Measurements from ENCODE around the gene TMEM163.

TMEM163 gene

GRCh38 chr2:134690629-134691215 lies 28.1 kb downstream of the TMEM163 start:
- no peak for DNase-seq

DNA sequence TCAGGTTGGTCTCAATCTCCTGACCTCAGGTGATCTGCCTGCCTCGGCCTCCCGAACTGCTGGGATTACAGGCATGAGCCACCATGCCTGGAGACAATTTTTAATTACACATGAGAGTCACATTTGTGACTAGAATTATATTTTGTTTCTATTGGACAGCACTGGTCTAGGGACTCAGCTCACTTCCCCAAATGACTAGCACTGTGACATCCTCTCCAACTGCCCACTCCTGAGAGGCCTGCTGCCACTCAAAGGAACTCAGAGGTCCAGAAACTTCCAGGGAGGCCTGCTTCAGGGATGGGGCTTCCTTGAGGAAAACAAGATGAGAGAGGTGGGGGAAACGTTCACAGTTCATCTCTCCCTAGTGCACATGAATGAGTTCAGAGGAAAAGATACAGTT lies 29.5 kb downstream of the TMEM163 start:
- peak; percentile 28 to 55 for DNase-seq

DNA sequence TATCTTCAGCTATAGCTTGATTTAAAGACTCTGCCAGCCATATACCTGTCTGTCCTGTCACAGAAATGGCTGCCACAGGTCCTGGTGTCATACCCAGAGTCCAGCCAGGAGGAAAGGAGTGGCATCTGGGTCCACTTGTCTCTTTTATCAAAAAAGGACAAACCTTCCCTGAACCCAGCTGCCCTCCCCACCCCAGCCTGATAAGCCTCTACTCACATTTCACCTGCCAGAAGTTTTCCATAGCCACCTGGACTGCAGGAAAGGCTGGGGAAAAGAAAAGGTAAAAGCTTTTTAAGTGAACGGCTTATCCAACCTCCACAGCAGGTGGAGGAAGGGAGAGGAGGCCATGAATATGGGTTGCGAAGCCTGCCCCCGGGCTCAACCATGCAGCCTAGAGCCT lies 32.8 kb downstream of the TMEM163 start:
- DNase-seq = no peak

GRCh38 chr2:134683561-134684112 lies 35.2 kb downstream of the TMEM163 start:
- DNase-seq = peak; percentile 65 to 71

DNA sequence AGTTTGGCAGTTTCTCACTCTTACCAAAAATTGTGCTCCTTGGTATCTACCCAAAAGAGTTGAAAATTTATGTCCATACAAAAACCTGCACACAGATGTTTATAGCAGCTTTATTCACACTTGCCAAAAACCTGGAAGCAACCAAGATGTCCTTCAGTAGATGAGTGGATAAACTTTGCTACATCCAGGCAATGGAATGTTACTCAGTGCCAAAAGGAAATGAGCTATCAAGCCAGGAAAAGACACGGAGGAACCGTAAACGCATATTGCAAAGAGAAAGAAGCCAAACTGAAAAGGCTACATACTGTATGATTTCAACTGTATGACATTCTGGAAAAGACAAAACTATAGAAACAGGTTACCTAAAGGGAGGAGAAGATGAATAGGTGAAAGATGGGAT lies 36.1 kb downstream of the TMEM163 start:
- DNase-seq = no peak

GRCh38 chr2:134681201-134681600 lies 37.6 kb downstream of the TMEM163 start:
- DNase-seq = no peak

DNA sequence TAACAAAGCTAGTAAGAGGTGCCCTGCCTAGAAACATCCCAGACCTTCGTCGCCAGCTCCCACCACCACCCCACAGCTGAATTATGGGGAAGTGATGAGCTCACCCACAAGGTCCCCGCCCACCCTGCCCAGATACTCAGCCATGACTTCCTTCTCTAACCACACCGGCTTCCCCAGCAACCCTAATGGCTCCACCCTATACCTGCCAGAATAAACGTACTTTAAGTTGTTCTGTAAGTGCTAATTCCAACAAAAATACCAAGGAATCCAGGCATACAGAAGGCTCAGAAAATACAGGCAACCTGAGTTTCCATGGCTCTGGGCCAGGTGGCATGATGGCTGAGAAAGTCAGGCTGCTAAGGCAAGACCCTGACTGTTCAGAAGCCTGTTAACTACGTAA lies 39.1 kb downstream of the TMEM163 start:
- DNase-seq = peak; percentile 15 to 59

DNA sequence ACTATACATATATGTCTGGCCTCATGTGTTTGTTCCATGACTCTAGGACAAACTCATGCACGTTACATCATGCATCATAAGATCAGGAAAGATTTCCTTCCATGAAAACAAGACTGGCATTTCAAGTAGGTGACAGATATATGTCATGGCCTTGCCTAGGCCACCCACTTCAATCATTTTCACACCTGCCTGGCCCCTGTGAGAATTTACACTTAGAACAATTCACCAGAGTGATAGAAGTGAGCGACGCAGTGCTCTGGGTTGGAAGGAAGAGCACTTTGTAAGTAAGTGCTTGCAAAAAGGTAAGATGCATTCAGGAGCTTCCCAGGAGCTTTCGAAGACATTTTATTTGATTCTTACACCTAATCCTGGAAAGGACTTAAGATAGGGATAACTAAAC lies 39.5 kb downstream of the TMEM163 start:
- no peak for DNase-seq

- DNase-seq = peak; percentile 60 to 64
These were observed 40.7 kb downstream of the TMEM163 start for GRCh38 chr2:134677856-134678756.

- no peak for DNase-seq
These were observed 41.8 kb downstream of the TMEM163 start for GRCh38 chr2:134676960-134677359.

DNA sequence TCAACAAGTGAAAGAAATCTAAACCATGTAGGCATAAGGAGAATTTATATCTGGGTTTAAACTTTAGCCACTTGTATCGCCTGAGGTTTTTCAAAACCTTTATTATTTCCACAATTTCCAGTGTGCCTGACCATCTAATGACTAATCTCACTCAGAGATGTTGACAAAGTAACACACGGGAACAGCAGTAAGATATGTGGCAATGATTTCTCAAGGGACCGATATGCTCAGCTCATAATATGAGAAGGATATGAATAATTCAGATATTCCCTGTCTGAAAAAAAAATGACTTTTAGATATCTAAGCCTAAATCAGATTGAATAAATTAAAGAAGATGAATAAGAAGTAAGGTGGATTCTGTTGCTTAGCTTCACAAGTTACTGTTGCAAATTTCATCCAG lies 43.5 kb downstream of the TMEM163 start:
- DNase-seq = peak in 1 of 2 donors; percentile 30

- DNase-seq = no peak
These were observed 44.1 kb downstream of the TMEM163 start for GRCh38 chr2:134674687-134675086.

DNA sequence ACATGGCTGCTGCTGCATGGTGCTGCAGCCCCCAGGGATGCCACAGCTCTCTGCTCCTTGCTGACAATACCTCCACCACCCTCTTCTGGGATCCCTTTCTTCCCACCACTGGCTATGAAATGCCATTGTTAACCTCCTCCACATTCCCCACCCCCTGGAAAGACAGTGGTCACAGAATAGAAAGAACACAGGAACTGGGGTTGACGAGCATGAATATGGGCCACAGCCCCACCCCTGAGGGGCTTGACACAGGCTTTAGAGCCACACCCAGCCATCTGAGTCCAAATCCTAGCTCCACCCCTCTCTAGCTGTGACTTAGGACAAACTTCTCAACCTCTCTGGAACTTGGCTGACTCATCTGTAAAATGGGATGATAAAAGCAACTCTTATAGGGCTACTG lies 47.3 kb downstream of the TMEM163 start:
- no peak for DNase-seq

DNA sequence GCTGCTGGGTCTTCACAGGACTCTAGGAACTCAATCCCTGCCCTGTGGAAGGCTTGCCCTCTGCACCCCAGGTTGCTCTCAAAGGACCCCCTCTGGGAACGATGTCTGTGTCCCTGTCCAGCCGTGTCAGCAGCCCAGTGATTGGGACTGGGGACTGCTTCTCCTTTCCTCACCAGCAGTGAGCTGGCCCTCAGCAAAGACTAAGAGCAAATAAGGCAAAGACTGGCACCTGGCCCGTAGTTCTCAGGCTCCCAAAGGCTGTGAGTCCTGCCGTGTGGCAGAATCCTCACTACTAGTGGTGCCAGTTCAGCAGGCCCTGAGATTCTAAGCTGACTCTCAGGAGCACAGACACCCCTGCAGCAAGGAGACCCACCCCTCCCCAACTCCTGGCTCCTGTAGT lies 47.8 kb downstream of the TMEM163 start:
- no peak for DNase-seq

DNA sequence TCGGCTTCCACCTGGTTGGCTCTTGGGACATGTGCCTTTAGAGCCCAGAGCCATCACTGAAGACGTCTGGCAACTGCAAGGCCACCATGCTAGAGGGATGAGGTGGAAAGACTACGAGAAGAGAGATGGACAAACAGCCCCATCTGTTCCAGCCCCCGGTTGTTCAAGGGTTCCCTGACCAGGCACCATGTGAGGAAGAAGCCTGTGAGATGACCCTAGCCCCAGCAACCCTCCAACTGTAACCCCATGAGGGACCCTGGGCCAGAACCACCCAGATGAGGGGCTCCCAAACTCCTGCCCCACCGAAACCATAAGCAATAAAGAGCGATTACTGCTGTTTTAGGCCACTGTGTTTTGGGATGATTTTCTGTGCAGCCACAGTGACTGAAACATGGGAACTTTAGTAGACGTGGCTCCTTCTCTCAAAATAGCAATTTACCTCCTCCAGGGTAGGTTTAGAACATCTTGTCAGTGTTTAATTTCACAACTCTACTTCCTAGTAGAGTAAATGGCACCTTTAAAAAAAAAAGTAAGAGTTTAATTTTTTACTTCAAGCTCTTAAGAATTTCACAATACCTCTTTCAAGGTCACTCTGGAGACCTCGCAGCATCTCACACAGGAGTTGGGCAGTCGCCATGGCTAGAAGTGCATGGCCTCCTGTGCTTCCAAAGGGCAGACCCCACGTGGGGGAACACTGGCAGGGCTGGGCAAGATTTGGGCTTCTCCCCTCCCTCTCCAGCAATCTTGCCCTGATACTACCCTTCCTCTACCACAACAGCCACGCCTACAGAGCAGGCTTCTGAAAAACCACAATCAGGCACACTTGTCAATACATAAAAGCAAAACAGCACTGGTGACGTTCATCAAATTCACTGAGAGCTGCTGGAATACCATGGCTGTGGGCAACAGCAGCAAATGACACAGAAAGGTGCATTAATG lies 48.8 kb downstream of the TMEM163 start:
- no peak for DNase-seq

- DNase-seq = no peak
These were observed 50.0 kb downstream of the TMEM163 start for GRCh38 chr2:134668821-134669220.

DNA sequence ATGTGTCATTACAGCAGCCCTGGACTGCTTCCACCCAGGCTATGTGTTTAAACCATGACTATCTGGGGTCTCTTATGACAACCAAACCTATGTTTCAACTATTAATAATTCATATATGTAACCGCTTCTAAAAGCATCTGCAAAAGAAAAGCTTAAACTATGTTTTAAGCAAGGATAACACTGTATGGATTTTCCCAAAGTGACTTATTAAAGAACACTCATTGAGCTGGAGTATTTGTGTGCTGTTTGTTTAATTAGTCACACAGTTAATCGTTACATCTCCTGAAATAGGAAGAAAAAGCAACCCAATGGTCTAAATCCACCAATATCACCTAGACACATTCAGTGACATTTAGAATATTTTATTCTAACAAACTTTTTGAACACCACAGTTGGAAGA lies 51.3 kb downstream of the TMEM163 start:
- no peak for DNase-seq

DNA sequence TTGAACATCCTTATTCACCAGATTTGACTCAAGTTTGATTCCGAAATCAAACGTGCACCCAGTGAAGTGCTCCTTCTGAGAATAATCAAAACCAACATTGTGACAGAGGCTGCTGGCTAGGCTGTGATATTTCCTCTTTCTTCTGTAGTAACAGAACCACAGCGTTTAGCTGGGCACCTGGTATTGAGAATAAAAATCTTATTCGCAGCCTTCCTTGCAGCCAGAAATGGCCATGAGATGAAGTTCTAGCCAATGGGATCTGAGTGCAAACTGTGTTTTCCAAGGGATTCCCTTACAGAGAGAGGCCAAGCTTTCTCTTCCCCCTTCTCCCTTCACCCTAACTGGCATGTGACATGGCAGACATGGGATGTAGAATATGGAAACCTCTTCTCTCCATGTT lies 51.7 kb downstream of the TMEM163 start:
- DNase-seq = no peak

GRCh38 chr2:134665727-134666506 lies 52.9 kb downstream of the TMEM163 start:
- DNase-seq = no peak

DNA sequence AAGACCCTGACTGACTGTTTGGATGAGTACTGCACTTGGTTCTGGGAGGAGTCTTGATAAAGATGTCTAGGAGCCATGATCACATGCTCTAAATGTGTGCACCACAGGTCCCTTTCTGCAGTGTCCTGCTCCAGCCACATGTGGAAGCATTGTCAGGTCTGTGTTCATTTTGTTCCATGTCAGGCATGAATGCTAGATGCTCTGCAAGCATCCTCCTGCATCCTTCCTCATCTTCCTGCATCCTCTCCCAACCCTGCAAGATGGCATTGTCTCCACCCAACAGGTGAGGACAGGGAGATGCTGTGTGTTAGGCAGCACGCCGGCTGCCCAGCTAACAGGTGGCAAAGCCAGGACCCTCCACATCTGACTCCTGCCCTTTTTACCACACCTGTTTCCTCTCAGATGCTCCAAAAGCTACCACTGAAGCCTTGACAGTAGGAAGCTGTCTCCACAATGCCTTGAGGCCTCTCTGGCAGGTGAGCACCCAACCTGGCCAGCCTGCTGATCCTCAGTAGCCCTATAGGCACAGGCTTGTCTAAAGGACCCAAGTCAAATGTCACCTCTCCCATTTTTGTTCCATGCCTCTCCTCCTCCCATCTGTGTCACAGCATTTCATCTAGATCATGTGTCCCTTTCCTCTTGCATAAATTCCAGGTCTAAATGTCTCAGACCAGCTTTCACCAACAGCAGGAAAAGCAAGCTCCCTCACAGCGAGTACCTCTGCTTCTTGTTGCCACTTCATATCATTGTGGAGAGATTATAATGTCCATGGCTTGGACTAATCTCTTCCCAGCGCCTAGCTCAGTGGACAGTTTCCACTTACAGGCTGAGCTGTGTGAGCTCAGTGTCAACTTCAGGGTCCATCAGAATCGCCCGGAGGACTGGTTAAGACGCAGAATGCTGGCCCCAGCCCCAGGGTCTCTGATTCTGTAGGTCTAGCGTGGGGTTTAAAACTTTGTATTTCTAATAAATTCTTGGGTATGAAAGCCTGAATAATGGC lies 55.0 kb downstream of the TMEM163 start:
- DNase-seq = no peak

- no peak for DNase-seq
These were observed 56.0 kb downstream of the TMEM163 start for GRCh38 chr2:134662751-134663150.
